ENCODE results near the gene SEPTIN8. TPM values are rescaled to one million over a fixed set of nuclear protein-coding genes. Genes with fewer than 3 reads are reported as not detected.

Gene SEPTIN8
- polyA plus RNA-seq, 1 of the 3 experiments (the other 2 are of a cell fraction) = 54.9 TPM

GRCh38 chr5:132812781-132813598 lies 36.0 kb upstream of the SEPTIN8 start, which contains the start of gene SOWAHA:
TSS of gene SOWAHA (plus strand) at chr5:132813302. CDS start at chr5:132813622, 320 bp downstream.
- peak within 1 kb of the TSS; percentile 78 for H3K4me2 ChIP-seq
- H2AFZ ChIP-seq (ENCODE audit: low read depth) = peak within 1 kb of the TSS; percentile 68; the same call in 1 of the 2 replicates
- H3K36me3 ChIP-seq (replicated peaks in 1 of 2; ENCODE audit: control insufficient read depth in 1 of 2, insufficient read depth in 2 of 2, low read length in 1 of 2) = no peaks in the 10 kb centered on the region
- H3K9ac ChIP-seq = no peak within 1 kb of the TSS
- ChIA-PET POLR2A (no interaction called here), CTCF (interaction anchor here (0.6 to 3.0 kb wide), 8 partner anchors 11 to 427 kb away, joined by 3 to 28 read pairs (median 4); partner anchors contain the start of gene SHROOM1)
- no peak within 1 kb of the TSS for H3K27ac ChIP-seq (ENCODE audit: low read depth in 2 of 2, low read length in 1 of 2)
- peaks cover 20% of the 10 kb centered on the region for H3F3A ChIP-seq (replicated peaks; ENCODE audit: insufficient read depth)
- peaks cover 0 to 3% of the 10 kb centered on the region in 2 experiments; a peak in 2 of 4 replicates for H3K4me1 ChIP-seq (ENCODE audit: control insufficient read depth in 1 of 2, insufficient read depth in 2 of 2, low read depth in 1 of 2, low read length in 1 of 2)
- no peak for DNase-seq
- H4K20me1 ChIP-seq (ENCODE audit: insufficient read depth) = no peaks in the 10 kb centered on the region
- no peaks in the 10 kb centered on the region for H3K9me2 ChIP-seq
- H3K79me2 ChIP-seq (ENCODE audit: insufficient read depth) = no peaks in the 10 kb centered on the region
- TF ChIP-seq GATA2 (CRISPR knock-in tag; IDR thresholded peaks at IDR 0.05) = no peak
- TF ChIP-seq MXI1 (IDR thresholded peaks at IDR 0.05; ENCODE audit: low read depth, low read length) = no peak
- no peak for TF ChIP-seq POLR2AphosphoS5 (IDR thresholded peaks at IDR 0.05; ENCODE audit: low read depth, low read length)
- no peak for TF ChIP-seq TCF12 (IDR thresholded peaks at IDR 0.05)
- TF ChIP-seq NRF1 (IDR thresholded peaks at IDR 0.05; ENCODE audit: low read depth, low read length) = no peak
- no peak for TF ChIP-seq USF2 (IDR thresholded peaks at IDR 0.05; ENCODE audit: borderline replicate concordance, low read depth, low read length)
- TF ChIP-seq RAD21 (IDR thresholded peaks at IDR 0.05; ENCODE audit: low read length) = no peak
- no peak for TF ChIP-seq TEAD4 (IDR thresholded peaks at IDR 0.05; ENCODE audit: borderline replicate concordance, insufficient read depth)
- no peak for TF ChIP-seq JUND (IDR thresholded peaks at IDR 0.05)
- no peak for TF ChIP-seq EP300 (IDR thresholded peaks at IDR 0.05; ENCODE audit: borderline replicate concordance in 1 of 2, low read depth in 1 of 2, low read length in 1 of 2)
- TF ChIP-seq RXRA (IDR thresholded peaks at IDR 0.05; ENCODE audit: borderline replicate concordance, low read depth) = no peak
- no peak for TF ChIP-seq CHD2 (IDR thresholded peaks at IDR 0.05; ENCODE audit: low read length, partially characterized antibody)
- no peaks in the 10 kb centered on the region for H3K27me3 ChIP-seq (ENCODE audit: insufficient read depth)
- H3K9me3 ChIP-seq = no peaks in the 10 kb centered on the region
- peak within 1 kb of the TSS; percentile 59 to 61 for H3K4me3 ChIP-seq (ENCODE audit: low read depth in 2 of 2, low read length in 1 of 2)
- 14% methylated on average over 18 of the region's 68 CpGs for WGBS (ENCODE audit: low lambda C conversion rate)

- H3K4me2 ChIP-seq = peak overlapping the region; percentile 78; the same call in 1 of the 2 replicates
- H3K27me3 ChIP-seq (ENCODE audit: insufficient read depth) = no peaks in the 10 kb centered on the region
- no peak overlapping the region for H3K27ac ChIP-seq (ENCODE audit: low read depth in 2 of 2, low read length in 1 of 2)
- no peaks in the 10 kb centered on the region for H4K20me1 ChIP-seq (ENCODE audit: insufficient read depth)
- no peaks in the 10 kb centered on the region for H3K36me3 ChIP-seq (replicated peaks in 1 of 2; ENCODE audit: control insufficient read depth in 1 of 2, insufficient read depth in 2 of 2, low read length in 1 of 2)
- ChIA-PET POLR2A (no interaction called here), CTCF (interaction anchor here (1.2 to 3.1 kb wide), 5 partner anchors 8 to 286 kb away, joined by 3 to 25 read pairs (median 4); no protein-coding TSS in a partner anchor)
- H3K9ac ChIP-seq = no peak overlapping the region
- H2AFZ ChIP-seq (ENCODE audit: low read depth) = peak overlapping the region; percentile 68; the same call in 1 of the 2 replicates
- H3K4me3 ChIP-seq (ENCODE audit: low read depth in 2 of 2, low read length in 1 of 2) = no peak overlapping the region
- 92% methylated on average over 18 of the region's 18 CpGs for WGBS (ENCODE audit: low lambda C conversion rate)
- H3K4me1 ChIP-seq (ENCODE audit: control insufficient read depth in 1 of 2, insufficient read depth in 2 of 2, low read depth in 1 of 2, low read length in 1 of 2) = peaks cover 0 to 3% of the 10 kb centered on the region in 2 experiments; a peak in 2 of 4 replicates
- H3K79me2 ChIP-seq (ENCODE audit: insufficient read depth) = no peaks in the 10 kb centered on the region
- DNase-seq = no peak
- H3F3A ChIP-seq (replicated peaks; ENCODE audit: insufficient read depth) = peaks cover 18% of the 10 kb centered on the region
- no peaks in the 10 kb centered on the region for H3K9me2 ChIP-seq
- no peaks in the 10 kb centered on the region for H3K9me3 ChIP-seq
- TF ChIP-seq YY1 (IDR thresholded peaks at IDR 0.05; ENCODE audit: low read depth) (no peak), RXRA (IDR thresholded peaks at IDR 0.05; ENCODE audit: borderline replicate concordance, low read depth) (no peak), TEAD4 (IDR thresholded peaks at IDR 0.05; ENCODE audit: borderline replicate concordance, insufficient read depth) (no peak), SIN3A (IDR thresholded peaks at IDR 0.05; ENCODE audit: borderline replicate concordance, low read depth, low read length) (no peak), ZBTB33 (IDR thresholded peaks at IDR 0.05; ENCODE audit: borderline replicate concordance, low read depth) (no peak), MEF2A (IDR thresholded peaks at IDR 0.05; ENCODE audit: borderline replicate concordance, low read depth) (no peak), USF2 (IDR thresholded peaks at IDR 0.05; ENCODE audit: borderline replicate concordance, low read depth, low read length) (no peak), JUND (IDR thresholded peaks at IDR 0.05) (no peak), FOXJ3 (CRISPR knock-in tag; IDR thresholded peaks at IDR 0.05) (no peak), NRF1 (IDR thresholded peaks at IDR 0.05; ENCODE audit: low read depth, low read length) (no peak), IRF3 (IDR thresholded peaks at IDR 0.05; ENCODE audit: low read depth, low read length) (no peak), EP300 (IDR thresholded peaks at IDR 0.05; ENCODE audit: borderline replicate concordance in 1 of 2, low read depth in 1 of 2, low read length in 1 of 2) (no peak), FOSL2 (IDR thresholded peaks at IDR 0.05; ENCODE audit: borderline replicate concordance, low read depth) (no peak)
Measured at GRCh38 chr5:132812123-132812765, 35.2 kb upstream of the SEPTIN8 start.
